HG03439 (cell line): ENCODE results near the gene SOX13.

Experiments
- ATAC-seq: cut with Tn5 transposase; IDR thresholded peaks from one replicate; pipeline ENCODE4 v1.9.1; 2021; ENCODE audit warnings: mild to moderate bottlenecking, moderate library complexity; ENCODE audit not compliant: unreplicated experiment

The SOX13 gene

GRCh38 chr1:204151552-204152309 is 78.8 kb downstream of the SOX13 start, which contains the start of gene ETNK2:
Gene ETNK2 (minus strand): TSS chr1:204152044. CDS start chr1:204151852, 192 bp downstream.
- no peak for ATAC-seq

- no peak for ATAC-seq
Measured at GRCh38 chr1:204152310-204153044, 79.6 kb downstream of the SOX13 start.

GRCh38 chr1:204153667-204154066 is 80.8 kb downstream of the SOX13 start:
- no peak for ATAC-seq

- no peak for ATAC-seq
Measured at GRCh38 chr1:204154568-204155255, 81.8 kb downstream of the SOX13 start.

GRCh38 chr1:204155881-204156280 is 83.0 kb downstream of the SOX13 start:
- no peak for ATAC-seq

- ATAC-seq = no peak
Measured at GRCh38 chr1:204157962-204158361, 85.0 kb downstream of the SOX13 start.

- ATAC-seq = no peak
Measured at GRCh38 chr1:204161609-204162493, 88.9 kb downstream of the SOX13 start.

- no peak for ATAC-seq
Measured at GRCh38 chr1:204162494-204163074, 89.7 kb downstream of the SOX13 start.

GRCh38 chr1:204166219-204166618 is 93.3 kb downstream of the SOX13 start, which contains the start of gene REN:
Gene REN (minus strand): TSS chr1:204166337. CDS start chr1:204166293, 44 bp downstream.
- no peak for ATAC-seq

- ATAC-seq = no peak
Measured at GRCh38 chr1:204167730-204168129, 94.8 kb downstream of the SOX13 start.

GRCh38 chr1:204169858-204170257 is 96.9 kb downstream of the SOX13 start:
- no peak for ATAC-seq

GRCh38 chr1:204170494-204171155 is 97.7 kb downstream of the SOX13 start:
- no peak for ATAC-seq

GRCh38 chr1:204171751-204172178 is 98.8 kb downstream of the SOX13 start:
- ATAC-seq = no peak

- ATAC-seq = no peak
Measured at GRCh38 chr1:204172404-204173029, 99.6 kb downstream of the SOX13 start.

GRCh38 chr1:204174958-204175357 is 102.0 kb downstream of the SOX13 start:
- ATAC-seq = no peak

GRCh38 chr1:204176049-204176448 is 103.1 kb downstream of the SOX13 start:
- ATAC-seq = no peak

GRCh38 chr1:204177133-204177532 is 104.2 kb downstream of the SOX13 start:
- ATAC-seq = no peak
